ENCODE measurements around the gene CCDC102A. TPM values are rescaled to one million over a fixed set of nuclear protein-coding genes. Genes with fewer than 3 reads are reported as not detected.

CCDC102A gene
- total RNA-seq, 1 experiment from 2014 or later: 4.5 TPM

- Histone ChIP-seq H3K4me3 (replicated peaks in 1 of 2; ENCODE audit: low read depth in 1 of 2, low read length in 2 of 2) (no peak overlapping the region), H3K9me2 (ENCODE audit: insufficient read depth) (no peaks in the 10 kb centered on the region), H3K9ac (ENCODE audit: low read length) (no peak overlapping the region), H2AFZ (ENCODE audit: low read depth, low read length, poor library complexity, severe bottlenecking) (no peak overlapping the region), H3K4me2 (ENCODE audit: low read length) (no peak overlapping the region), H3K36me3 (ENCODE audit: control insufficient read depth in 1 of 2, insufficient read depth in 2 of 2, low read length in 2 of 2) (peaks cover 42 to 57% of the 10 kb centered on the region in 2 experiments; a peak in 3 of 4 replicates), H3K79me2 (ENCODE audit: insufficient read depth, low read length) (peaks cover 3% of the 10 kb centered on the region; the same call in 1 of the 2 replicates), H4K20me1 (ENCODE audit: insufficient read depth) (no peaks in the 10 kb centered on the region), H3K27me3 (ENCODE audit: insufficient read depth, low read length) (no peaks in the 10 kb centered on the region), H3K4me1 (ENCODE audit: control insufficient read depth in 1 of 2, insufficient read depth in 2 of 2, low read length in 2 of 2) (peaks cover 4 to 7% of the 10 kb centered on the region in 2 experiments; a peak in 3 of 4 replicates), H3K27ac (ENCODE audit: low read depth, low read length) (no peak overlapping the region), H3K9me3 (ENCODE audit: control insufficient read depth in 1 of 2, insufficient read depth in 1 of 2, low read depth in 1 of 2, low read length in 2 of 2) (no peaks in the 10 kb centered on the region)
- DNase-seq (ENCODE audit: low read depth, low spot score) (no peak), ATAC-seq (no peak)
- BruUV-seq (replicated peaks): no TSS peak
- ChIA-PET CTCF (no interaction called here), RAD21 (ENCODE audit: low non-redundant PET in 1 of 2, low total read pairs in 2 of 2, uncharacterized antibody in 2 of 2, unreplicated experiment in 2 of 2) (no interaction called here), POLR2A (interaction anchor here (0.6 kb wide), 1 partner anchor 25 kb away, joined by 4 read pairs; no protein-coding TSS in a partner anchor)
- no peak for TF ChIP-seq CEBPB (IDR thresholded peaks at IDR 0.05; ENCODE audit: low read depth)
- no peak for TF ChIP-seq CTCF (IDR thresholded peaks at IDR 0.05 in 2 of 3, conservative IDR thresholded peaks at IDR 0.05 in 1 of 3; ENCODE audit: borderline replicate concordance in 1 of 3, insufficient read depth in 1 of 3, low read depth in 2 of 3, low read length in 2 of 3)
- no peak for TF ChIP-seq CBX3 (IDR thresholded peaks at IDR 0.05; ENCODE audit: low read depth)
- no peak for TF ChIP-seq FOSL1 (IDR thresholded peaks at IDR 0.05; ENCODE audit: low read depth)
- no peak for TF ChIP-seq EGR1 (IDR thresholded peaks at IDR 0.05; ENCODE audit: low read depth)
- no peak for TF ChIP-seq POLR2AphosphoS5 (IDR thresholded peaks at IDR 0.05; ENCODE audit: low read depth, low read length)
- no peak for TF ChIP-seq RAD21 (IDR thresholded peaks at IDR 0.05; ENCODE audit: low read depth)
- no peak for TF ChIP-seq ZNF274 (IDR thresholded peaks at IDR 0.05; ENCODE audit: low read depth, low read length)
- TF ChIP-seq REST (IDR thresholded peaks at IDR 0.05; ENCODE audit: low read depth): no peak
- TF ChIP-seq EZH2phosphoT487 (IDR thresholded peaks at IDR 0.05; ENCODE audit: borderline replicate concordance): no peak
- TF ChIP-seq MAX (IDR thresholded peaks at IDR 0.05): no peak
- TF ChIP-seq TCF7L2 (IDR thresholded peaks at IDR 0.05; ENCODE audit: borderline replicate concordance, extremely low read depth, insufficient read depth, insufficient read length): no peak
- TF ChIP-seq ZFX (IDR thresholded peaks at IDR 0.05): no peak
- TF ChIP-seq ELF1 (IDR thresholded peaks at IDR 0.05; ENCODE audit: borderline replicate concordance, low read depth): no peak
- no peak for TF ChIP-seq ZBTB33 (IDR thresholded peaks at IDR 0.05; ENCODE audit: extremely low read depth, insufficient replicate concordance, low read length)
- no peak for TF ChIP-seq EZH2 (IDR thresholded peaks at IDR 0.05)
- no peak for TF ChIP-seq YY1 (IDR thresholded peaks at IDR 0.05; ENCODE audit: extremely low read depth, insufficient replicate concordance, low read depth, low read length)
- TF ChIP-seq SIN3A (IDR thresholded peaks at IDR 0.05; ENCODE audit: low read depth): no peak
- intact Hi-C loops (cut with micrococcal nuclease): no loop called here
Observed at GRCh38 chr16:57471209-57471608, 65.2 kb downstream of the CCDC102A start.

All from HCT116 (cell line).